ENCODE results near the gene ZDHHC12. TPM values are rescaled to one million over a fixed set of nuclear protein-coding genes. Genes with fewer than 3 reads are reported as not detected.
A peak's percentile ranks its signal among the peaks of the same experiment; 100 is the strongest.
"Not testable (repeated sequence)": the region's sequence is repeated elsewhere in the genome, so short reads cannot be mapped to it uniquely, and the experiment has no call there.

The ZDHHC12 gene
- total RNA-seq, 1 experiment from 2014 or later = 17.9 TPM

DNA sequence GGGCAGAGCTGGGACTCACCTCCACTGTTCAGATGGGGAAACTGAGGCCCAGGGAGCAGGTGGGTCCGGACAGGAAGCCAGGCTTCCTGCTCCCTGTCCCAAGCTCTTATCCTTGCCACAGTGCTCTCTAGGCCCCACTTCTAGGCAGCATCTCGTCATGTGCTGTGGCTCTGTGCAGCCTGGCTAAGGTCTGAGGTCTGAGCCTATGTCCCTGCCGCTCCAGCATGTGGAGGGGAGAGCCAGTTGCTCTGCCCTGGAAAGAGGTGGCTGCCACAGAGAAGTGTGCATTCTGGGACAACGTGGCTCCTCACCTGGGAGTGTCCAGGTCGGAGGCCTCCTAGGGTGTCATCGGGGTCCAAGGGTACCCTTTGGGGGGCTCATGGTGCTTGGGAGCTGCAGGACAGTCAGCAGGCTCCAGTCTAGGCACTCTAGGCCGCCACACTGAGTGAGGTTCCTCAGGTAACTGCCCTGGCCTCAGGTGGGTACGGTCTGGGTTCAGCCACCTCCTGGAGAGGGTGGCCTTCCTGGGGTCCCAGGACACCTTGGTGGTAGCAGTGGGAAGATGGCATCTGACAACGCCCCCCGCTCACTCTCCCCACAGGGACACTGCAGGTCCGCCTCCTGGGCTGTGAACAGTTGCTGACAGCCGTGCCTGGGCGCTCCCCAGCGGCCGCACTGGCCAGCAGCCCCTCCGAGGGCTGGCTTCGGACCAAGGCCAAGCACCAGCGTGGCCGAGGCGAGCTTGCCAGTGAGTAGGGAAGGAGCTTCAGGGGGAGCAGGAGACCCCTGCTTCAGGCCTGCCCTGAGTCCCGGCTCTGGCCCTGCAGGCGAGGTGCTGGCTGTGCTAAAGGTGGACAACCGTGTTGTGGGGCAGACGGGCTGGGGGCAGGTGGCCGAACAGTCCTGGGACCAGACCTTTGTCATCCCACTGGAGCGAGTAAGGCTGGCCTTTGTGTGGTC, 11.2 kb downstream of the ZDHHC12 start:
- DNase-seq (ENCODE audit: extremely low read depth, low read depth) = no peak

DNA sequence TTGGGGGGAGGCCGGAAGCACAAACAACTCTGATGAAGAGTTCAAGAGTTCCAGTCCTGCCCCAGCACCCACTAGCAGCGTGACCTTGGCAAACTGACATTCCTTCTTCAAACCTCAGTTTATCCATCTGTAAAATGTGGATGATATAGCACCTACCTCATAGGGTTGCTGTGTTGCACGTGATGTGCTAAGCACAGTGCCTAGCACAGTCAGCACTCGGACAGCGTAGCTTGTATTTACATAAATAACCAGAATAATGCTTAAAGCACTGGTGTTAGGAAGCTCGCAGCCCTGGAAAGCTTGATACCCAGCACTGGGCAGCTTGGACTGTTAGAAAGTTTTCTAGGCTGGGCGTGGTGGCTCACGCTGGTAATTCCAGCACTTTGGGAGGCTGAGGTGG, 16.5 kb downstream of the ZDHHC12 start:
- no peak for DNase-seq (ENCODE audit: extremely low read depth, low read depth)

DNA sequence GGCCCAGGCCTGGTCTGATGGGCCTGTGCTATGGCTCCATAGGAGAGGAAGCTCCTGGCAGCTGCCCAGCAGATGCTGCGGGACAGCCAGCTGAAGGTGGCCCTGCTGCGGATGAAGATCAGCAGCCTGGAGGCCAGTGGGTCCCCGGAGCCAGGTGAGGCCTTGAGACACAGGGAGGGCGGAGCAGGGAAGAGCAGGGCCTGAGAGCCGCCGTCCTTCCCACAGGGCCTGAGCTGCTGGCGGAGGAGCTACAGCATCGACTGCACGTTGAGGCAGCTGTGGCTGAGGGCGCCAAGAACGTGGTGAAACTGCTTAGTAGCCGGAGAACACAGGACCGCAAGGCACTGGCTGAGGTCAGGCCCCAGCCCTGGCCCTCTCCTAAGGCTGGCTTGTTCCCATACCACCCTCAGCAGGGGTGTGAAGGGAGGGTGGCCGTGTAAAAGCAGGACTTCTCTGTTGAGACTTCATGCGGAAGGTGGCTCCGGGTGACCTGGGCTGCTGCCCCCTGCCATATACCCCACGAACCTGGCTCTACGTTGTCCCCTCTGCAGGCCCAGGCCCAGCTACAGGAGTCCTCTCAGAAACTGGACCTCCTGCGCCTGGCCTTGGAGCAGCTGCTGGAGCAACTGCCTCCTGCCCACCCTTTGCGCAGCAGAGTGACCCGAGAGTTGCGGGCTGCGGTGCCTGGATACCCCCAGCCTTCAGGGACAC, 17.1 kb downstream of the ZDHHC12 start:
- no peak for DNase-seq (ENCODE audit: extremely low read depth, low read depth)

GRCh38 chr9:128706045-128706444, 17.9 kb downstream of the ZDHHC12 start:
- no peak for DNase-seq (ENCODE audit: extremely low read depth, low read depth)

GRCh38 chr9:128705051-128705965, 18.6 kb downstream of the ZDHHC12 start:
- DNase-seq (ENCODE audit: extremely low read depth, low read depth) = no peak

DNA sequence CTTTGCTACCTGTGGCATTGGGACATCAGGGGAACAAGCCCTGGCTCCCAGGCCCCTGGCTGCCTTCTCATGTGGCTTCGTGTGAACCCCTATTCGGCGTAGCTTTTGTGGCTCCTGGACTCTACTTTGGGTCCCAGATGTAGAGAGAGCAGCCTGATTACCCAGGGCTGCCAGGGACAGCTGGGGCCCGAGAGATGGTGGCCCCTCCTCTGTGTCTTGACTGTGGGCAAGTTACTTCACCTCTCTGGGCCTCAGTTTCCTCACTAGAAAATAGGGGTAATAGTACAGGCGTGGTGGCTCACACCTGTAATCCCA, 19.6 kb downstream of the ZDHHC12 start:
- no peak for DNase-seq (ENCODE audit: extremely low read depth, low read depth)

DNA sequence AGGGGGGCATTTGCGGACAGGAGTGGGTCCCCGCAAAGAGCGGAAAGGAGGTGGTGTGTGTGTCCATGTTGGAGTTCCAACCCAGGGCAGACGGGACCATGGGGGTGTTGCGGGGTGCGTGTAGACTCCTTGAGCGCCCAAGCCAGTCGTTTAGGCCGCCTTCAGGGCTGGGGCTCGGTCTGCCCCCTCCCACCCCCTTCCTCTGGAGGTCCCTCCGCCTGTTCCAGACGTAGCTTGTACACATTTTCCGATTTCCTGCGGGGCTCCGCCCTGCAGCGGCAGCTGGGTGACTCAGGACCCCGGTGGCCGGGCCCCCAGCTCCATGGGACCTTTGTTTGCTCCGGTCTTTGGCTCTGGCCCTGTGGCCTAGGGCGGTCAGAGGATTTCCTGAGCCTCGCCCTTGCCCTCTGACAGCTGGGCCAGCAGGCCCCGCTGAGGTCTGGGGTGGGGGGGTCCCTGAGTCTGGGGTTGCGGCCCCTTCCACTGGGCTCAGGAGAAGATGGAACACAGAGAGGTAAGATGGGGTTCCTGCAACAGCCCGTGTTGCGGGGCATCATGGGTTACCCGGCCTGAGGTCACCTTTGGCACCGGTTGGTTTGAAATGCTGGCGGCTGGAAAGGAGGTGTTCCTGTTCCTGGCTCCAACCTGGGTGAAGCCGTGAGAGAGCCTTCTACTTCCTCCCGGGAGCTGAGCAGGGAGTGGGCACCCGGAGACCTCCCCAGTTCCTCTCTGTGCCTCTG, 20.1 kb downstream of the ZDHHC12 start:
- no peak for DNase-seq (ENCODE audit: extremely low read depth, low read depth)

DNA sequence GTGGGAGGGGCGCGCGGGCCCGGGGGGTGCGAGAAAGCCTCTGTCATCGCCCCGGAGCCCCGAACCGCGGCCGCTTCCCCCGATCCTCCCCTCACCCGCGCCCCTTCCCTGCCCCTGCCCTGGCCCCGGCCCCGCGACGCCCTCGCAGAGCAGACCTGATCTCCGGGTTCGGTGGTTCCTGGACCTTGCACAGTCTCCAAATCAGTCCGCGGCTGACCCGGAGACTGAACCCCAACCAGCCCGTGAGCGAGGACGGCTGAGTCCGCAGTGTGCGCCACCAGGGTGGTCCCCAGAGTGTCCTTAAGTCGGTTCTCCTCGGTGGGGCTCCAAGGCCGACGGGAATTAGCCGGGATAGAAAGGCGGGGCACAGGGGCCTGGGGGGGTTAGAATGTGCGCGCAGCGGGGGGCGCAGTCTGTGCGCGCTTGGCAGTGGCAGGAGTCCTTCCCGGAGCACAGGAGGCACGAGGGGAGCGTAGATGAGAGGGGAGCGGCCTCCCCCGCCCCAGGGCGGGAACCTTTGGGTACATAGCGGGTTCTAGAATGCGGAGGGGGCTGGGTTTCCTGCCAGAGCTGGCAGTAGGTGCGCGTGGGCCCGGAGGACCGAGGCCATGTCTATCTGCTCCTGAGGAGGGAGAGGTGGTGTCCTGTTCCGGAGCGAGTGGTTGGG, 20.8 kb downstream of the ZDHHC12 start:
- DNase-seq (ENCODE audit: extremely low read depth, low read depth) = no peak

GRCh38 chr9:128702445-128702948, 21.4 kb downstream of the ZDHHC12 start, which contains the start of gene PKN3:
Gene PKN3, plus strand, starts transcription at chr9:128702503. Its CDS starts 413 bp downstream, at chr9:128702916.
- DNase-seq (ENCODE audit: extremely low read depth, low read depth) = peak; percentile 82

DNA sequence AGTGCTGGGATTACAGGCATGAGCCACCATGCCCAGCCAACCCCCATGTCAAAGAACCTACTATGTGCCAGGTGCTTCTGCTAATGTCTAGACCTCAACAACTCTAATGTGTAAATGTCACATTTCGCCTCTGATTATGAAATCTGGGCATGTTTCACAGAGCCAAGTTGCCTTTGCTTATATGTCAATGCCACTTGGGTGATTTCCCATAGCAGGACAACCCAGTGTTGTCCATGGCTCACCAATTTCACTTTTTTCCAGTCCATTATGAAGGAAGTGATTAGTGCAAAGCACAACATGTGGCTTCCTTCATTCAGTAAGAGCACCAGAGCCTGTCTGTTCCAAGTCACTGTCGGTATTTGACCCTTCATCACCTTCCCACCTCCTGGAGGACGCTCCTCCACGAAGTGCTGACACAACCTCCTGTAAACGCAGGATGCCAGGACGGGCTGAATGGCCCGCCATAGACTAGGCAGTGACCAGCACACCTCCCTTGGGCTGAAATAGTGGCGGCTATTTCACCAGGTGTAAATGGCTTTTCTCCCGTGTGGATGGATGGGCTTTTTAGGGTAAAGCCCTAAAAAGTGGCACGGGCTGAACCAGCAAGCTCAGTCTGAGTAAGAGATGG, 22.6 kb downstream of the ZDHHC12 start:
- DNase-seq (ENCODE audit: extremely low read depth, low read depth) = no peak

GRCh38 chr9:128699096-128699795, 24.7 kb downstream of the ZDHHC12 start:
- DNase-seq (ENCODE audit: extremely low read depth, low read depth) = not testable (repeated sequence)

- no peak for DNase-seq (ENCODE audit: extremely low read depth, low read depth)
Observed at GRCh38 chr9:128696923-128697707, 26.8 kb downstream of the ZDHHC12 start.

DNA sequence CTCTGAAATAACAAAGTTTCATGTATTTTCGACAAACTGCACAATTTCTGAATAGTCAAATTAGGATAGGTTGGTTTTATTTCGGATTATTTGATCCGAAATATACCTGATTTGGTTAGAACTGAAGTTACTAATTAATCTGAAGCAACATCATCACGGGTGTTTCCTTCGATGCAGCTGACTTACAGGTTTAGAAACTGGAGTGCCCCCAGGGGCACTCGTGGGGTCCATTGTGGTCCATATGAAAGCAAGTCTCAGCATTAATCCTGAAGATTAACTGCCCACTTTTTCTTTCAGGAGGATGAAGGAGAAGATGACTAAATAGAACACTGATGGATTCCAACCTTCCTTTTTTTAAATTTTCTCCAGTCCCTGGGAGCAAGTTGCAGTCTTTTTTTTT, 29.6 kb downstream of the ZDHHC12 start:
- no peak for DNase-seq (ENCODE audit: extremely low read depth, low read depth)

DNA sequence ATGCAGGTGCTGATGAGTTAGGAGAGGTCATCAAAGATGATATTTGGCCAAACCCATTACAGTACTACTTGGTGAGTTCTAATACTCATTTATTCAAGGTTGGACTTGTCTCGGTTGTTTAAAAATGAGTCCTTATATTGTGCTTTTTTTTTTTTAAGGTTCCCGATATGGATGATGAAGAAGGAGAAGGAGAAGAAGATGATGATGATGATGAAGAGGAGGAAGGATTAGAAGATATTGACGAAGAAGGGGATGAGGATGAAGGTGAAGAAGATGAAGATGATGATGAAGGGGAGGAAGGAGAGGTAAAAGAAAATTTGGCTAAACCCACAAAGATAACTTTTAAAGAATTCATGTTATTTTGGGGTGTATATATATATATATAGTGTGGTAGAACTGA, 30.2 kb downstream of the ZDHHC12 start:
- DNase-seq (ENCODE audit: extremely low read depth, low read depth) = not testable (repeated sequence)

GRCh38 chr9:128690684-128691034, 33.3 kb downstream of the ZDHHC12 start:
- no peak for DNase-seq (ENCODE audit: extremely low read depth, low read depth)

DNA sequence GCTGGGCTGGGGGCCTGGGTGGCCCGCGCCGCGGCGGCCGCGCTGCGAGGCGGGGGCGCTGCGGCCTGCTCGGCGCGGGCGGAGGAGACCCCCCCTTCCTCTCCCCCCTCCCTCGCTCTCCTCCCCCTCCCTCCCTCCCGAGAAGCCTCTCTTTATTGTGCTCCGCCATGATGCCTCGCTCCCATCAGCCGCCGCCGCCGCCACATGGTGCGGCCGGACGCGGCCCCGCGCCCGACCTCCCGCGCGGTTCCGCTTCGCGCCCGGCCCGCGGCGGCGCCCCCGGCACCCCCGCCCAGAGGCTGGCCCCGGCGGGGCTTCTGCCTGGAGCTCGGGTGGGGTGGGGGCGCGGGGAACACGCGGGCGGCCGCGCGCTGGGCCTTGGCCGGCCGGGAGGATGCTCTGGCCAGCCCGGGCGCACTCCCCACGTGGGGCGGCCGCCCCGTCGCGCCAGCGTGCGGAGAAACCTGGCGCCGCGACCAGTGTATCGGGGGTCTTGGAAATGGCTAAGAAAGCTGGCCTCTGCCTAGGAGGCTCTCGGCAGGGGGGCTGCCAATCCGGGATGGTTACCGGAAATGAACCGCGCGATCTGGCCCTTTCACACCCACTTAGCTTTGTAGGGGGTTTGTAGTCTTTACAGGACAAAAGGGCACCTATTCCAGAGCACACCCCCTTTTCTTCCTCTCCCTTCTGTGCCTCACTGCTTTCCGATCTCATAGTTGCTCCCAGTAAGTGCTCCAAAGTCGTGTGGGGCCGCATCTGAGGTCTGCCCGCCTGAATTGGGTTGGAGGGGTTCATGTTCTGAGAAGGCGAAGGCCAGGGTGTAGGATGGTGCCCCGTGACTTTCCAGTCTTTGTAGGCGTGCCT, 33.9 kb downstream of the ZDHHC12 start:
- DNase-seq (ENCODE audit: extremely low read depth, low read depth) = no peak
